LNCAP (cell line): Measurements from ENCODE around the gene TEKT1.

Experiments used
- CTCF ChIP-seq: fragments of 450-650 bp; IDR thresholded peaks from 2 replicates; pipeline ENCODE4 v1.5.1; 2017; ENCODE audit warnings: mild to moderate bottlenecking

The TEKT1 gene

GRCh38 chr17:6815775-6816174 lies 15.8 kb downstream of the TEKT1 start:
- no peak for TF ChIP-seq CTCF

GRCh38 chr17:6812295-6812694 lies 19.2 kb downstream of the TEKT1 start:
- TF ChIP-seq CTCF, result no peak

- no peak for TF ChIP-seq CTCF
These were observed 20.0 kb downstream of the TEKT1 start for GRCh38 chr17:6811510-6811909.

GRCh38 chr17:6800422-6801027 lies 31.0 kb downstream of the TEKT1 start:
- TF ChIP-seq CTCF, result no peak

GRCh38 chr17:6799738-6800137 lies 31.8 kb downstream of the TEKT1 start:
- TF ChIP-seq CTCF, result no peak

- no peak for TF ChIP-seq CTCF
These were observed 33.7 kb downstream of the TEKT1 start for GRCh38 chr17:6797718-6798351.

- no peak for TF ChIP-seq CTCF
These were observed 34.5 kb downstream of the TEKT1 start for GRCh38 chr17:6796887-6797490.
